Mucosa of rectum (tissue), 2 donors: Measurements from ENCODE around the gene KCNJ2.
A peak's percentile ranks its signal among the peaks of the same experiment; 100 is the strongest.

ENCODE experiments used
- H3K27ac ChIP-seq, 2 donors: one replicate each; pipeline ENCODE4 v1.7.0; 2013; ENCODE audit warnings: inconsistent platforms in 2 of 2, low read depth in 2 of 2, low read length in 2 of 2
- H3K27me3 ChIP-seq, 2 donors: one replicate each; pipeline ENCODE4 v1.7.0; 2013; ENCODE audit warnings: low read length in 2 of 2; ENCODE audit not compliant: control insufficient read depth in 2 of 2, insufficient read depth in 2 of 2
- H3K36me3 ChIP-seq, 2 donors: one replicate each; pipeline ENCODE4 v1.7.0; 2013; ENCODE audit warnings: low read length in 2 of 2; ENCODE audit not compliant: control insufficient read depth in 2 of 2, insufficient read depth in 2 of 2
- H3K4me1 ChIP-seq, 2 donors: one replicate each; pipeline ENCODE4 v1.7.0; 2013; ENCODE audit warnings: low read length in 2 of 2, mild to moderate bottlenecking in 1 of 2; ENCODE audit not compliant: control insufficient read depth in 2 of 2, insufficient read depth in 2 of 2
- H3K4me3 ChIP-seq, 2 donors: one replicate each; pipeline ENCODE4 v1.7.0; 2013; ENCODE audit warnings: low read length in 2 of 2
- H3K9ac ChIP-seq, 2 donors: one replicate each; pipeline ENCODE4 v1.7.0; 2013; ENCODE audit warnings: low read length in 2 of 2, low read depth in 1 of 2, mild to moderate bottlenecking in 1 of 2
- H3K9me3 ChIP-seq, 2 donors: one replicate each; pipeline ENCODE4 v1.7.0; 2013; ENCODE audit warnings: low read length in 2 of 2; ENCODE audit not compliant: control insufficient read depth in 2 of 2
- donor health status: healthy.
- donor health status: Normal muscosa, but diverticular disease.

KCNJ2 gene

GRCh38 chr17:70195091-70195490 is 25.8 kb downstream of the KCNJ2 start:
- no peak overlapping the region for H3K4me3 ChIP-seq
- no peaks in the 10 kb centered on the region for H3K9me3 ChIP-seq
- H3K9ac ChIP-seq, result no peak overlapping the region
- peaks cover 0 to 2% of the 10 kb centered on the region in 2 donors for H3K27me3 ChIP-seq
- no peaks in the 10 kb centered on the region for H3K36me3 ChIP-seq
- H3K4me1 ChIP-seq, result no peaks in the 10 kb centered on the region
- H3K27ac ChIP-seq, result no peak overlapping the region

GRCh38 chr17:70201872-70202419 is 32.6 kb downstream of the KCNJ2 start:
- Histone ChIP-seq H3K27me3 (no peaks in the 10 kb centered on the region), H3K36me3 (no peaks in the 10 kb centered on the region)

GRCh38 chr17:70202840-70203239 is 33.5 kb downstream of the KCNJ2 start:
- Histone ChIP-seq H3K27ac (no peak overlapping the region), H3K9ac (no peak overlapping the region), H3K4me1 (no peaks in the 10 kb centered on the region), H3K9me3 (no peaks in the 10 kb centered on the region), H3K4me3 (no peak overlapping the region), H3K36me3 (no peaks in the 10 kb centered on the region), H3K27me3 (no peaks in the 10 kb centered on the region)

More at GRCh38 chr17:70201872-70202419, 32.6 kb downstream of the KCNJ2 start:
- no peak overlapping the region for H3K4me3 ChIP-seq
- H3K9me3 ChIP-seq, result no peaks in the 10 kb centered on the region
- H3K27ac ChIP-seq, result no peak overlapping the region
- H3K9ac ChIP-seq, result no peak overlapping the region
- H3K4me1 ChIP-seq, result no peaks in the 10 kb centered on the region

GRCh38 chr17:70204431-70204830 is 35.1 kb downstream of the KCNJ2 start:
- Histone ChIP-seq H3K9me3 (no peaks in the 10 kb centered on the region), H3K9ac (no peak overlapping the region), H3K27me3 (no peaks in the 10 kb centered on the region), H3K36me3 (no peaks in the 10 kb centered on the region), H3K4me3 (no peak overlapping the region), H3K4me1 (peaks cover 0 to 12% of the 10 kb centered on the region in 2 donors), H3K27ac (no peak overlapping the region)

GRCh38 chr17:70205401-70205800 is 36.1 kb downstream of the KCNJ2 start:
- H3K4me1 ChIP-seq, result peaks cover 0 to 12% of the 10 kb centered on the region in 2 donors
- H3K36me3 ChIP-seq, result no peaks in the 10 kb centered on the region
- no peak overlapping the region for H3K9ac ChIP-seq
- no peaks in the 10 kb centered on the region for H3K9me3 ChIP-seq
- H3K27ac ChIP-seq, result peak overlapping the region in 1 of 2 donors; percentile 21
- H3K4me3 ChIP-seq, result no peak overlapping the region
- H3K27me3 ChIP-seq, result no peaks in the 10 kb centered on the region

GRCh38 chr17:70206361-70207010 is 37.2 kb downstream of the KCNJ2 start:
- Histone ChIP-seq H3K9me3 (no peaks in the 10 kb centered on the region), H3K36me3 (no peaks in the 10 kb centered on the region), H3K27me3 (no peaks in the 10 kb centered on the region), H3K27ac (no peak overlapping the region), H3K4me1 (peaks cover 0 to 12% of the 10 kb centered on the region in 2 donors), H3K9ac (no peak overlapping the region), H3K4me3 (no peak overlapping the region)

- Histone ChIP-seq H3K4me1 (peaks cover 0 to 12% of the 10 kb centered on the region in 2 donors), H3K9ac (no peak overlapping the region), H3K9me3 (no peaks in the 10 kb centered on the region), H3K27me3 (no peaks in the 10 kb centered on the region), H3K27ac (no peak overlapping the region), H3K4me3 (no peak overlapping the region), H3K36me3 (no peaks in the 10 kb centered on the region)
These were observed 37.9 kb downstream of the KCNJ2 start for GRCh38 chr17:70207184-70207583.

- no peaks in the 10 kb centered on the region for H3K36me3 ChIP-seq
- peaks cover 0 to 12% of the 10 kb centered on the region in 2 donors for H3K4me1 ChIP-seq
- H3K27ac ChIP-seq, result peak overlapping the region in 1 of 2 donors; percentile 61
- H3K4me3 ChIP-seq, result no peak overlapping the region
- no peak overlapping the region for H3K9ac ChIP-seq
- H3K27me3 ChIP-seq, result no peaks in the 10 kb centered on the region
- H3K9me3 ChIP-seq, result no peaks in the 10 kb centered on the region
These were observed 38.9 kb downstream of the KCNJ2 start for GRCh38 chr17:70208080-70208794.

- Histone ChIP-seq H3K4me3 (no peak overlapping the region), H3K4me1 (peaks cover 0 to 12% of the 10 kb centered on the region in 2 donors), H3K9me3 (no peaks in the 10 kb centered on the region), H3K27ac (peak overlapping the region in 1 of 2 donors; percentile 61), H3K36me3 (no peaks in the 10 kb centered on the region), H3K27me3 (no peaks in the 10 kb centered on the region), H3K9ac (no peak overlapping the region)
These were observed 39.7 kb downstream of the KCNJ2 start for GRCh38 chr17:70208825-70209555.

GRCh38 chr17:70215656-70216055 is 46.3 kb downstream of the KCNJ2 start:
- H3K4me3 ChIP-seq, result no peak overlapping the region
- no peaks in the 10 kb centered on the region for H3K27me3 ChIP-seq
- no peaks in the 10 kb centered on the region for H3K9me3 ChIP-seq
- H3K9ac ChIP-seq, result no peak overlapping the region
- H3K4me1 ChIP-seq, result no peaks in the 10 kb centered on the region
- H3K36me3 ChIP-seq, result no peaks in the 10 kb centered on the region
- no peak overlapping the region for H3K27ac ChIP-seq
